Endometrial microvascular endothelial cells (primary cell): ENCODE measurements around the gene SUCLG2. TPM values are rescaled to one million over a fixed set of nuclear protein-coding genes. Genes with fewer than 3 reads are reported as not detected.

Experiments used
- in situ Hi-C: cut with HindIII; loops from 2 replicates; pipeline ENCODE4 v1.10.0; 2017; ENCODE audit warnings: low sequenced_read_pairs, low pct_unique_long_range_greater_than_20kb; ENCODE audit errors: inconsistent ontology term
- total RNA-seq: library from RNA; depleted of rRNA; stranded (reverse); fragments of >200 nt; gene quantifications from one replicate; pipeline ENCODE4 v1.2.3, GENCODE V29; 2015; ENCODE audit errors: inconsistent ontology term

Gene SUCLG2, protein sequence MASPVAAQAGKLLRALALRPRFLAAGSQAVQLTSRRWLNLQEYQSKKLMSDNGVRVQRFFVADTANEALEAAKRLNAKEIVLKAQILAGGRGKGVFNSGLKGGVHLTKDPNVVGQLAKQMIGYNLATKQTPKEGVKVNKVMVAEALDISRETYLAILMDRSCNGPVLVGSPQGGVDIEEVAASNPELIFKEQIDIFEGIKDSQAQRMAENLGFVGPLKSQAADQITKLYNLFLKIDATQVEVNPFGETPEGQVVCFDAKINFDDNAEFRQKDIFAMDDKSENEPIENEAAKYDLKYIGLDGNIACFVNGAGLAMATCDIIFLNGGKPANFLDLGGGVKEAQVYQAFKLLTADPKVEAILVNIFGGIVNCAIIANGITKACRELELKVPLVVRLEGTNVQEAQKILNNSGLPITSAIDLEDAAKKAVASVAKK
- total RNA-seq, result 66.3 TPM

DNA sequence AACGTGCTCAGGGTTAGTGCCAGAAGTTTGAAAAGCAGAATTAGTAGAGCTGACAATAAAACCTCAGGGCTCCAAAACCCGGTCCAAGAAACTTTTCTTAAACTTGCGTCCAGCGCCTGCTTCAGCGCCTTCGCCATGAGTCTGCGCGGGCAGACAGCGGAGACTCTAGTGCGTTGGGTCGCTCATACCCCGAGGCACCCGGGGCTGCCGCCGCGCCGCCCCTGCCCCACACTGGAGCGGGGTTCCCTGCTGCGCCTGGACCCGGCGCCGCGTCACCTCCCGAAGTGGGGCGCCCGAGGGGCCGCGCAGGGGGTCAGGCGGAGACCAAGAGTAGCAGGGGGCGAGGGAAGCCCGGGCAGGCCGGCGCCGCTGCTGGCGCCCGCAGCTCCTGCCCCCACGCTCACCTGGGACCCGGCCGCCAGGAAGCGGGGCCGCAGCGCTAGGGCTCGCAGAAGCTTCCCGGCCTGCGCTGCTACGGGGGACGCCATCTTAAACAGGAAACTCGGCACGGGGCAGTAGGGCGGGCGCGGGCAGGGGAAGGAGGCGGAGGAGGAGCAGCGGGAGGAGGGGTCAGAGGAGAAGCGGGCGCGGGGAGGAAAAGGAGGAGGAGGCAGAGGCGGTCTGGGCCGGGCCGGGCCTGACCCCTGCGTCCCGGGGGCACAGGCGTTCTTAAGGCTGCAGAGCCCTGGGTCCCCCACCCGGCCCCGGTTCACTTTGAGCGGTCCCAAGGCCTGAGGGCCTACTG is at the start of gene SUCLG2:
Gene SUCLG2 (minus strand): TSS at position 514 of the 745 bp plus-strand sequence. CDS start 26 bp downstream, at position 488.
- in situ Hi-C loops, result no loop called here

- in situ Hi-C loops, result no loop called here
Observed at GRCh38 chr3:67700596-67700995, 46.2 kb upstream of the SUCLG2 start.

DNA sequence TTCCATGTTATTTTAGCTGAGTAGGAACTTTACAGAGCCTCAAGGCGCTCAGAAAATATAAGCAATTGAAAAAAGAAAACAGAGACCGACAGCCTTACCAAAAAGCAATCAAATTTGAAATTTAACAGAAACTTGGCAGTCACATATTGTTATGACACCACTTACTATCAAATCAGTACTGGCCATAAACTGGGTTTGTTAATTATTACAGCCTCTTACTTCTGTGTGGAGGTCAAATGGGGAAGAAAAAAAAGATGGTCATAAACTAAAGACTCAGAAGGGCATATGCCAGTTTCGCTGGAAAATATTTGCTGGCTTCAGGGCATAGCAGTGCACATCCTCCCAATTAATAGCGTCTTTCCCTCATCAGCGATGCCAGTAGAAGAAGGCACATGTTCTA is 45.5 kb upstream of the SUCLG2 start:
- in situ Hi-C loops, result no loop called here

- in situ Hi-C loops, result no loop called here
Observed at GRCh38 chr3:67692621-67693020, 38.2 kb upstream of the SUCLG2 start.

DNA sequence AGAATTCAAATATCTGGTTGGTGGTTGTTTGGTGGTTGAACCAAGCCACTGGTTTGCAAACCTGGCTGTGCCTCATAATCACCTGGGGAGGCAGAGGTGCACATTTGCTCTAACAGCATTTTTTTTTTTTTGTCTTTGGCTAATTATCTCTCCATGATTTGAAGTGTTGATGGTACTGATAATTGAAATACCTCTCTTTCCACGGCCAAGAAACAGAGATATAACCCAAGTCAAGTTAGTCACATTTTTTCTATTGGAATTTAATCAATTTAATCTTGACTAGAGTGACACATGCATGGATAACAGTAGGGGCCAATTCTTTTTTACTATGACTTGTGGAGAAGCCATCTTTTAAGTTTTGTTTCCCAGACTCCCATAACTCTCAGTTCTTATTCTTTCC is 37.5 kb upstream of the SUCLG2 start:
- in situ Hi-C loops, result no loop called here

- in situ Hi-C loops, result no loop called here
Observed at GRCh38 chr3:67691207-67691606, 36.8 kb upstream of the SUCLG2 start.

- in situ Hi-C loops, result no loop called here
Observed at GRCh38 chr3:67689806-67690205, 35.4 kb upstream of the SUCLG2 start.

- in situ Hi-C loops, result no loop called here
Observed at GRCh38 chr3:67688231-67688630, 33.8 kb upstream of the SUCLG2 start.

DNA sequence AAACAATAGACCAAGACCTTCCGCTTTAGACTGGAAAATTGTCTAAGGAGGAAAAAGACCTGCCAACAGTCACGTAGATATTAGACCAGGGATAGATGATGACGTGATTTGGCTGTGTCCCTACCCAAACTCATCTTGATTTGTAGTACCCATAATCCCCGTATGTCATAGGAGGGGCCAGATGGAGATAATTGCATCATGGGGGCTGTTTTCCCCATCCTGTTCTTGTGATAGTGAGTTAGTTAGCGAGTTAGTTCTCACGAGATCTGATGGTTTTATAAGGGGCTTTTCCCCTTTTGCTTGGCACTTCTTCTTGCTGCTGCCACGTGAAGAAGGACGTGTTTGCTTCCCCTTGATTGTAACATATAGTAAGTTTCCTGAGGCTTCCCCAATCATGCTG is 31.7 kb upstream of the SUCLG2 start:
- in situ Hi-C loops, result no loop called here

- in situ Hi-C loops, result no loop called here
Observed at GRCh38 chr3:67685499-67685898, 31.1 kb upstream of the SUCLG2 start.

- in situ Hi-C loops, result no loop called here
Observed at GRCh38 chr3:67684211-67684610, 29.8 kb upstream of the SUCLG2 start.

- in situ Hi-C loops, result no loop called here
Observed at GRCh38 chr3:67683522-67683921, 29.1 kb upstream of the SUCLG2 start.

DNA sequence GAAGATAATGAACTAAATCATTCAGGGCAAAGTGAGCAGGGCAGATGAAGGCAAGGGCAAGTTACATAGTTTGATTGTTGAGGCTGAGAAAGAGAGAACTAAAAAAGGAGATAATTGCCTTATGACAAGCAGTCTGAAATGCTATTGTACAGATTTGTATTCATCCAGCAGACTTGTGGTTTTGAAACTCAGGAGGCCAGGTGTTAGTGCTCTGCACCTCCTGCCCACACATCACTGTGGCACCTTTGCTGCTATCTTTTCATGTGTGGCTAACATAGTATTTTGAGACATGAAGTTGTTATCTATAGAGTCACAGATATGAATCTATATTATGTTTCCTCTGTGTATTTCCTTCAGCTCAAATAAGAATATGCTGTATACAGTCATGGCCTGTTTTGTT is 24.3 kb upstream of the SUCLG2 start:
- in situ Hi-C loops, result no loop called here

GRCh38 chr3:67674055-67674454 is 19.6 kb upstream of the SUCLG2 start:
- in situ Hi-C loops, result no loop called here

DNA sequence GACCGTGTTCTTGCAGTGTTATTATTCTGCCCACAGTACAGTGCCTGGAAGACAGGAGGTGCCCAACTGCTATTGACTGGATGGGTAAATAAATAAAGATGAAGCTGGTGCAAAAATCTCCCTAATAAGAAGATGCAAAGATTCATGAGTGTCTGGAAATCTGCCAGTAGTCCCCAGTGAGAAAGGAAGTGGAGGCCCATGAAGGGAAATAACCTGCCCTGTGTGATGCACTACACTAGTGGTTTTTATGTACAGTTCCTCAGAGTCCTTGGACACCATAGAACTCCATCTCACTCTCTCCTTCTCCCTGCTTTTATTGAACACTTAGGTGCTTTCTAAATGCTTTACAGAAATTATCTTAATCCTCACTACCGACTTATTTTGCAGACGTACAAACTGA is 8.3 kb upstream of the SUCLG2 start:
- in situ Hi-C loops, result no loop called here

GRCh38 chr3:67661089-67661488 is 6.7 kb upstream of the SUCLG2 start:
- in situ Hi-C loops, result no loop called here

DNA sequence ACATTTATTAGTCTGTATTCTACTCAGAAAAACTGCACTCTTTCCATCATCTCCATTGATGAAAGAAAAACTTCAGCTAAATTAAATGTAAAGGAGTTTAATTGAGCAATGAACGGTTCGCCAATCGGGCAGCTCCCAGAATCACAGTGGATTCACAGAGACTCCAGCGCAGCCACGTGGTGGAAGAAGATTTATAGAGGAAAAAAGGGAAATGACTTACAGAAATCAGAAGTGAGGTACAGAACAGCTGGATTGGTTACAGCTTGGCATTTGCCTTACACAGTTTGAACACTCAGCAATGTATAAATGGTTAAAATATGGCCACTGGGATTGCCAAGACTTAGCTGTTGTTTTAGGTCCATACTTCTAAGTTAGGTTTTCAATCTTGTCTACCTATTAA is 2.8 kb upstream of the SUCLG2 start:
- in situ Hi-C loops, result no loop called here

DNA sequence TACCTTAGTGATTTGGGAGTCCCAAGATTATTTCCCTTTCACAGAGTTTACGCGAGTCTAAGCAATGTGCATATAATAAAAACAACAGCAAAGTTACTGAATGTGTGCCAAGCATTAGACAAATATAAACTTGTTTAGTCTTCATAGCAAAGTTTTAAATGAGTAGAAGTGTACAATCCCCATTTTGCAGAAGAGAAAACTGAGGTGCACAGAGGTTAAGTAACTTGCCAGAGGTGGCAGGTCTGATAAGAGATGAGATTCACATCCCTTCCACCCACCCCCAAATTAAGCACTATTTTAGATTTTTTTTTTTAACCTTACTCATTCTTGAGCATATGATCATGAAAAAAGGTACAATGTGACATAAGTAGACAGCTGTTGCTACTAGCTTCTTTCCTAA is 2.2 kb upstream of the SUCLG2 start:
- in situ Hi-C loops, result no loop called here

DNA sequence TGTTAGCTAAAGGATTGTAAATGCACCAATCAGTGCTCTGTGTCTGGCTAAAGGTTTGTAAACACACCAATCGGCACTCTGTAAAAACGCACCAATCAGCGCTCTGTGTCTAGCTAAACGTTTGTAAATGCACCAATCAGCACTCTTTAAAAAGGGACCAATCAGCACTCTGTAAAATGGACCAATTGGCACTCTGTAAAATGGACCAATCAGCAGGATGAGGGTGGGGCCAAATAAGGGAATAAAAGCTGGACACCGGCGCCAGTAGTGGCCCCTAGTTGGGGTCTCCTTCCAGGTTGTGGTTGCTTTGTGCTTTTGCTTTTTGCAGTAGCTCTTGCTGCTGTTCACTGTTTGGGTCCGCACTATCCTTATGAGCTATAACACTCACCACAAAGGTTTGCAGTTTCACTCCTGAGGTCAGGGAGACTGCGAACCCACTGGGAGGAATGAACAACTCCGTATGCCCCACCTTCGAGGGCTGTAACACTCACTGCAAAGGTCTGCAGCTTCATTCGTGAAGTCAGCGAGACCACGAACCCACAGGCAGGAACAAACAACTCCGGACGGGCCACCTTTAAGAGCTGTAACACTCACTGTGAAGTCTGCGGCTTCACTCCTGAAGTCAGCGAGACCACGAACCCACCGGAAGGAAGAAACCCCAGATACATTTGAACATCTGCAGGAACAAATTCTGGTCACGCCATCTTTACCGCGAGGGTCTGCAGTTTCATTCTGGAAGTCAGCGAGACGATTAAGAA is 1.1 kb upstream of the SUCLG2 start:
- in situ Hi-C loops, result no loop called here

DNA sequence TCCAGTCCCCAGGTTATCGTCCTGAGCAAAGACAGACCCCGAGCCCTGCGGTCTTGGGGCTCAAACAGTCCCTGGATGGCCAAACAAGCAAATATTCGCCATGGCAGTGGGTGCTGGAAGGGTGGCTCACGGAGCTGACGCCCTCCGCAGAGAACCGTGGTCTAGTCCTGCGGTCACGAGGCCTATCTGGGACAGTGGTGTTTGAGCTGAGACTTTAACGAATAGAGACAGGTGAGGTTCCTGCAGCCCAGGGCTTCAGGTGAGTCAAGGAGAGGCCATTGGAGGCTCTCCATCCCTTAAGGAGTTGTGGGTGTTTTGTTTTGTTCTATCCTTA is 399 bp upstream of the SUCLG2 start:
- in situ Hi-C loops, result no loop called here
